Gastrocnemius medialis (tissue), 4 donors: ENCODE measurements around the gene ADAMTSL2. TPM values are rescaled to one million over a fixed set of nuclear protein-coding genes. Genes with fewer than 3 reads are reported as not detected.

Source experiments
- ATAC-seq, 2 donors: fragments of 150-250 bp; one replicate each; pipeline ENCODE4 v1.9.1; 2016
- DNase-seq, 2 donors: peaks; one replicate each; pipeline ENCODE4 v3.0.0-alpha.2; 2019
- H3K27ac ChIP-seq, 4 donors: fragments of 200-600 bp; sonication (generic); 1 replicate in 1 of 4; 2 replicates in 3 of 4; pipeline ENCODE4 v1.5.1; 2016 to 2018; ENCODE audit warnings: mild to moderate bottlenecking in 2 of 4, moderate library complexity in 1 of 4
- H3K27me3 ChIP-seq, 3 donors: fragments of 200-600 bp; sonication (generic) in 2 of 3; 1 replicate in 1 of 3; 2 replicates in 2 of 3; pipeline versions ENCODE4 v1.5.1 to v1.6.0; 2016 to 2019; ENCODE audit warnings: mild to moderate bottlenecking in 1 of 3, moderate library complexity in 1 of 3
- H3K36me3 ChIP-seq, 2 donors: fragments of 200-600 bp; sonication (generic) in 1 of 2; one replicate each; pipeline ENCODE4 v1.5.1; 2017 to 2018
- H3K4me1 ChIP-seq, 2 donors: fragments of 200-600 bp; sonication (generic) in 1 of 2; one replicate each; pipeline ENCODE4 v1.5.1; 2016 to 2017; ENCODE audit warnings: mild to moderate bottlenecking in 2 of 2
- H3K4me3 ChIP-seq, 4 donors: fragments of 200-600 bp; sonication (generic) in 3 of 4; 1 replicate in 1 of 4; 2 replicates in 3 of 4; pipeline ENCODE4 v1.5.1; 2016 to 2019; ENCODE audit warnings: mild to moderate bottlenecking in 2 of 4
- H3K9me3 ChIP-seq, 3 donors: fragments of 200-600 bp; sonication (generic) in 2 of 3; 1 replicate in 1 of 3; 2 replicates in 2 of 3; pipeline ENCODE4 v1.5.1; 2016 to 2019
- CTCF ChIP-seq, 5 experiments: fragments of 450-650 bp in 3 of 5; fragments of 200-600 bp in 2 of 5; sonication (generic) in 2 of 5; IDR thresholded peaks in 4 of 5; conservative IDR thresholded peaks in 1 of 5; 1 replicate in 4 of 5; 2 replicates in 1 of 5; pipeline ENCODE4 v1.5.1; 2016 to 2019; ENCODE audit warnings: antibody characterized with exemption in 5 of 5, mild to moderate bottlenecking in 3 of 5, moderate library complexity in 3 of 5
- POLR2A ChIP-seq, 2 donors: fragments of 450-650 bp; IDR thresholded peaks; one replicate each; pipeline ENCODE4 v1.6.1; 2017; ENCODE audit warnings: antibody characterized with exemption in 2 of 2, mild to moderate bottlenecking in 2 of 2, moderate library complexity in 2 of 2
- in situ Hi-C, 4 donors: fragments of 200-750 bp; cut with MboI; loops; one replicate each; pipeline versions ENCODE4 v1.15.0 to v1.8.0; 2017; ENCODE audit warnings: low sequenced_read_pairs in 4 of 4
- intact Hi-C: fragments of 100-400 bp; cut with DNase I; formaldehyde crosslinking; loops from one replicate; pipeline ENCODE4 v1.15.1; 2023; ENCODE audit warnings: low total_unique reads
- total RNA-seq, 4 donors: library from RNA; depleted of rRNA; stranded (reverse); fragments of >200 nt; gene quantifications; one replicate each; pipeline versions ENCODE4 v1.1.0 to v1.2.3, GENCODE V29; 2016

ADAMTSL2 gene
- total RNA-seq, 4 donors from 2014 or later = 0.10 to 1.8 (median 0.44) TPM

GRCh38 chr9:133616643-133617405, 82.3 kb downstream of the ADAMTSL2 start:
- in situ Hi-C loops (no loop called here), intact Hi-C loops (no loop called here)
- TF ChIP-seq CTCF (IDR thresholded peaks at IDR 0.05 in 4 of 5, conservative IDR thresholded peaks at IDR 0.05 in 1 of 5) (no peak), POLR2A (IDR thresholded peaks at IDR 0.05) (no peak)
- peaks cover 32 to 33% (median 32%) of the 10 kb centered on the region in 3 donors for H3K27me3 ChIP-seq
- H3K9me3 ChIP-seq = no peaks in the 10 kb centered on the region
- no peaks in the 10 kb centered on the region for H3K4me1 ChIP-seq
- H3K27ac ChIP-seq = no peak overlapping the region
- no peak overlapping the region for H3K4me3 ChIP-seq
- no peak for DNase-seq
- no peak for ATAC-seq
- H3K36me3 ChIP-seq = no peaks in the 10 kb centered on the region

- ATAC-seq (no peak), DNase-seq (no peak)
- no peak overlapping the region for H3K27ac ChIP-seq
- TF ChIP-seq CTCF (IDR thresholded peaks at IDR 0.05 in 4 of 5, conservative IDR thresholded peaks at IDR 0.05 in 1 of 5) (no peak), POLR2A (IDR thresholded peaks at IDR 0.05) (no peak)
- no peaks in the 10 kb centered on the region for H3K9me3 ChIP-seq
- no peak overlapping the region for H3K4me3 ChIP-seq
- in situ Hi-C loops = no loop called here
- intact Hi-C loops = no loop called here
- no peaks in the 10 kb centered on the region for H3K4me1 ChIP-seq
- H3K36me3 ChIP-seq = no peaks in the 10 kb centered on the region
- H3K27me3 ChIP-seq = peaks cover 28 to 37% (median 35%) of the 10 kb centered on the region in 3 donors
These were observed 84.2 kb downstream of the ADAMTSL2 start for GRCh38 chr9:133618726-133619125.

GRCh38 chr9:133619791-133620190, 85.3 kb downstream of the ADAMTSL2 start:
- Histone ChIP-seq H3K4me3 (no peak overlapping the region), H3K27me3 (peaks cover 30 to 33% (median 31%) of the 10 kb centered on the region in 3 donors), H3K4me1 (no peaks in the 10 kb centered on the region), H3K9me3 (no peaks in the 10 kb centered on the region), H3K36me3 (no peaks in the 10 kb centered on the region), H3K27ac (no peak overlapping the region)
- no peak for ATAC-seq
- TF ChIP-seq CTCF (IDR thresholded peaks at IDR 0.05 in 4 of 5, conservative IDR thresholded peaks at IDR 0.05 in 1 of 5) = no peak
- no peak for TF ChIP-seq POLR2A (IDR thresholded peaks at IDR 0.05)
- no peak for DNase-seq
- intact Hi-C loops (no loop called here), in situ Hi-C loops (no loop called here)

- H3K27me3 ChIP-seq = peaks cover 10 to 25% (median 18%) of the 10 kb centered on the region in 3 donors
- H3K36me3 ChIP-seq = no peaks in the 10 kb centered on the region
- no peaks in the 10 kb centered on the region for H3K9me3 ChIP-seq
- intact Hi-C loops (no loop called here), in situ Hi-C loops (no loop called here)
- DNase-seq (no peak), ATAC-seq (no peak)
- H3K4me3 ChIP-seq = no peak overlapping the region
- no peaks in the 10 kb centered on the region for H3K4me1 ChIP-seq
- no peak overlapping the region for H3K27ac ChIP-seq
- TF ChIP-seq POLR2A (IDR thresholded peaks at IDR 0.05) = no peak
- no peak for TF ChIP-seq CTCF (IDR thresholded peaks at IDR 0.05 in 4 of 5, conservative IDR thresholded peaks at IDR 0.05 in 1 of 5)
These were observed 87.3 kb downstream of the ADAMTSL2 start for GRCh38 chr9:133621725-133622267.
